ENCODE results near the gene SP110. TPM values are rescaled to one million over a fixed set of nuclear protein-coding genes. Genes with fewer than 3 reads are reported as not detected.

Gene SP110
- total and polyA plus RNA-seq, 3 donors from 2014 or later, result 7.5 to 17.7 (median 15.3) TPM

- Histone ChIP-seq H3K4me1 (no peaks in the 10 kb centered on the region), H3K4me3 (no peak overlapping the region), H3K27ac (no peak overlapping the region), H3K9me3 (no peaks in the 10 kb centered on the region), H3K27me3 (no peaks in the 10 kb centered on the region), H3K36me3 (ENCODE audit: low read depth, missing control alignments) (no peaks in the 10 kb centered on the region)
- TF ChIP-seq, protein P1, sequence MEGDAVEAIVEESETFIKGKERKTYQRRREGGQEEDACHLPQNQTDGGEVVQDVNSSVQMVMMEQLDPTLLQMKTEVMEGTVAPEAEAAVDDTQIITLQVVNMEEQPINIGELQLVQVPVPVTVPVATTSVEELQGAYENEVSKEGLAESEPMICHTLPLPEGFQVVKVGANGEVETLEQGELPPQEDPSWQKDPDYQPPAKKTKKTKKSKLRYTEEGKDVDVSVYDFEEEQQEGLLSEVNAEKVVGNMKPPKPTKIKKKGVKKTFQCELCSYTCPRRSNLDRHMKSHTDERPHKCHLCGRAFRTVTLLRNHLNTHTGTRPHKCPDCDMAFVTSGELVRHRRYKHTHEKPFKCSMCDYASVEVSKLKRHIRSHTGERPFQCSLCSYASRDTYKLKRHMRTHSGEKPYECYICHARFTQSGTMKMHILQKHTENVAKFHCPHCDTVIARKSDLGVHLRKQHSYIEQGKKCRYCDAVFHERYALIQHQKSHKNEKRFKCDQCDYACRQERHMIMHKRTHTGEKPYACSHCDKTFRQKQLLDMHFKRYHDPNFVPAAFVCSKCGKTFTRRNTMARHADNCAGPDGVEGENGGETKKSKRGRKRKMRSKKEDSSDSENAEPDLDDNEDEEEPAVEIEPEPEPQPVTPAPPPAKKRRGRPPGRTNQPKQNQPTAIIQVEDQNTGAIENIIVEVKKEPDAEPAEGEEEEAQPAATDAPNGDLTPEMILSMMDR (IDR thresholded peaks at IDR 0.05), result no peak
- no peak for TF ChIP-seq POLR2A (IDR thresholded peaks at IDR 0.05)
- intact Hi-C loops (cut with DNase I; ENCODE audit: low total_unique reads), result no loop called here
- DNase-seq, result no peak
- WGBS, 2 donors, result 72 to 76% methylated on average over 10 of the region's 10 CpGs
Observed at GRCh38 chr2:230184727-230185578, 34.8 kb downstream of the SP110 start.

GRCh38 chr2:230181195-230181594, 38.6 kb downstream of the SP110 start:
- DNase-seq, result no peak
- no peaks in the 10 kb centered on the region for H3K36me3 ChIP-seq (ENCODE audit: low read depth, missing control alignments)
- H3K4me3 ChIP-seq, result no peak overlapping the region
- 83 to 87% methylated on average over 2 of the region's 2 CpGs for WGBS, 2 donors
- H3K27ac ChIP-seq, result no peak overlapping the region
- H3K27me3 ChIP-seq, result no peaks in the 10 kb centered on the region
- TF ChIP-seq, protein P1 (IDR thresholded peaks at IDR 0.05), result no peak
- no peak for TF ChIP-seq POLR2A (IDR thresholded peaks at IDR 0.05)
- H3K9me3 ChIP-seq, result no peaks in the 10 kb centered on the region
- H3K4me1 ChIP-seq, result no peaks in the 10 kb centered on the region
- intact Hi-C loops (cut with DNase I; ENCODE audit: low total_unique reads), result no loop called here

DNA sequence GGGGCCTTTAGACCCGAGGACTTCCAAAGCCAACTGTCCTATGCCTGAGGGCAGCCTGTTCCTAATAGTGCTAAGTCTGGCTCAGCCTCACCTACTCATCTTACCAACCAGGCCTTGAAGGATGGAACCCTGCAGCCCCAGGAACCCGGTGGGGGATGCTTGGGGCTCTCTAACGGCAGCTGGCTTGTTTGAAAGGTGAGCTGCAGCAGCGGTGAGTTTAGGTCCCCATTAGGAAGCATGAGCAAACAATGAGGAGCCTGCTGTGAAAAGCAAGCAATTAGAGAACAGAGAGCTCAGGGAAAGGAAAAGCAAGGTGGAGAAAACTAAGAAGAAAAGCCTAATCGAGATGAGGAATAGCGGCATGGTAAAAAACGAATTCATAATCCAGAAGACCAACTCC, 39.9 kb downstream of the SP110 start:
- Histone ChIP-seq H3K4me1 (no peaks in the 10 kb centered on the region), H3K36me3 (ENCODE audit: low read depth, missing control alignments) (no peaks in the 10 kb centered on the region), H3K4me3 (no peak overlapping the region), H3K9me3 (no peaks in the 10 kb centered on the region), H3K27me3 (no peaks in the 10 kb centered on the region), H3K27ac (no peak overlapping the region)
- 86 to 87% methylated on average over 7 of the region's 7 CpGs for WGBS, 2 donors
- intact Hi-C loops (cut with DNase I; ENCODE audit: low total_unique reads), result no loop called here
- DNase-seq, result no peak
- TF ChIP-seq POLR2A (IDR thresholded peaks at IDR 0.05), result no peak
- TF ChIP-seq, protein P1 (IDR thresholded peaks at IDR 0.05), result no peak

- Histone ChIP-seq H3K9me3 (no peaks in the 10 kb centered on the region), H3K4me3 (no peak overlapping the region), H3K27me3 (no peaks in the 10 kb centered on the region), H3K4me1 (no peaks in the 10 kb centered on the region), H3K36me3 (ENCODE audit: low read depth, missing control alignments) (no peaks in the 10 kb centered on the region), H3K27ac (no peak overlapping the region)
- no peak for DNase-seq
- intact Hi-C loops (cut with DNase I; ENCODE audit: low total_unique reads), result no loop called here
- TF ChIP-seq, protein P1 (IDR thresholded peaks at IDR 0.05), result no peak
- TF ChIP-seq POLR2A (IDR thresholded peaks at IDR 0.05), result no peak
- WGBS, 2 donors, result 91% methylated on average over 6 to 7 of the region's 7 CpGs
Observed at GRCh38 chr2:230178546-230179485, 41.0 kb downstream of the SP110 start.
